GM18517 (cell line): ENCODE measurements around the gene COX4I1.

Experiments
- ATAC-seq: cut with Tn5 transposase; IDR thresholded peaks from one replicate; pipeline ENCODE4 v1.9.1; 2021; ENCODE audit warnings: mild to moderate bottlenecking, moderate library complexity; ENCODE audit not compliant: unreplicated experiment

The COX4I1 gene

DNA sequence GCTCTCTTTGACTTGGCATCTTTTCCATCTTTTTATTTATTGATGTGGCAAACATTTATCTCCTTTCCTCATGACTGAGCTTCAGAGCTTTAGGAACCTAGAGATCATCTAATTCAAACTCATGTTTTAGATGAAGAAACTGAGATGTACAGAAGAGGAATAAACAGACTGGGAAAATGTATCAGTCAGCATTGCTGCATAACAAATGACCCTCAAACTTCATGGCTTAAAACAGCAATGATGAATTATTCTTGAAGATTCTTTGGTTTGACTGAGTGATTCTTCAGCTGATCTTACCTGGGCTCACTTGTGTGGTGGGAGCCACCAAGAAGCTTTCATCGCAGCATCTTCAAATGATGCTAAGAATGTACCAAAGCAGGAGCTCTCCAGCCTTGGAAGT, 55.4 kb downstream of the COX4I1 start:
- ATAC-seq: no peak

DNA sequence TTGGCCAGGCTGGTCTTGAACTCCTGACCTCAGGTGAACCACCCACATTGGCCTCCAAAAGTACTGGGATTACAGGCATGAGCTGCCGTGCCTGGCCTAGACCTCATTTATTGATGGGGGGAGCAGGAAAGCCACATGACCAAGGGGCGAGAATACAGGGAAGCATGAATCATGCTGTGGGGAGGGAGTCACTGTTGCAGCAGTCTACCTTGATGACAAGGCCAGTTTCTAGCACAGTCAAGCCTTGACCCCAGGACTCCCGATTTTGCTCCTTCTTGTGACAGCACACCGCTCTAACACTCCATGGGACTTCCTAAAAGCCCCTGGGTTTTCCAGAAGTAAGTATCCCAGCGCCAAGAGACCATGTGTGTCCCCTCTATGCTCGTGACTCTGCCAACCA, 56.6 kb downstream of the COX4I1 start:
- ATAC-seq: no peak

- no peak for ATAC-seq
These were observed 57.1 kb downstream of the COX4I1 start for GRCh38 chr16:85856585-85856984.
